Activated CD4-positive, CD25-positive, alpha-beta regulatory T cell treated with anti-CD3 and anti-CD28 coated beads, Interleukin-2, amount 50 U/mL, for 72 hours (primary cell): Measurements from ENCODE around the gene NDUFC1.
"Not testable (repeated sequence)": the region's sequence is repeated elsewhere in the genome, so short reads cannot be mapped to it uniquely, and the experiment has no call there.

Experiments
- DNase-seq: peaks from one replicate; pipeline ENCODE4 v3.0.0; 2021

Gene NDUFC1

GRCh38 chr4:139295942-139296299 lies 6.4 kb downstream of the NDUFC1 start:
- no peak for DNase-seq

- DNase-seq: peak; percentile 99
Observed at GRCh38 chr4:139295206-139295941, 6.9 kb downstream of the NDUFC1 start.

GRCh38 chr4:139286186-139286698 lies 16.0 kb downstream of the NDUFC1 start:
- DNase-seq: no peak

GRCh38 chr4:139282721-139283075 lies 19.6 kb downstream of the NDUFC1 start:
- DNase-seq: no peak

GRCh38 chr4:139282065-139282720 lies 20.1 kb downstream of the NDUFC1 start:
- no peak for DNase-seq

- DNase-seq: no peak
Observed at GRCh38 chr4:139279760-139280620, 22.3 kb downstream of the NDUFC1 start, which contains the start of gene MGARP. TSS of gene MGARP (minus strand) at chr4:139280225. CDS start at chr4:139280158, 67 bp downstream.

GRCh38 chr4:139278912-139279759 lies 23.1 kb downstream of the NDUFC1 start:
- no peak for DNase-seq

- no peak for DNase-seq
Observed at GRCh38 chr4:139278485-139278884, 23.8 kb downstream of the NDUFC1 start.

- DNase-seq: no peak
Observed at GRCh38 chr4:139275281-139275735, 27.0 kb downstream of the NDUFC1 start.

- no peak for DNase-seq
Observed at GRCh38 chr4:139274790-139275189, 27.5 kb downstream of the NDUFC1 start.

GRCh38 chr4:139273835-139274234 lies 28.4 kb downstream of the NDUFC1 start:
- DNase-seq: no peak

GRCh38 chr4:139267301-139267700 lies 35.0 kb downstream of the NDUFC1 start:
- no peak for DNase-seq

- peak; percentile 74 for DNase-seq
Observed at GRCh38 chr4:139266583-139267257, 35.6 kb downstream of the NDUFC1 start.

GRCh38 chr4:139266208-139266582 lies 36.1 kb downstream of the NDUFC1 start:
- DNase-seq: no peak

GRCh38 chr4:139265654-139266053 lies 36.6 kb downstream of the NDUFC1 start:
- no peak for DNase-seq

- DNase-seq: no peak
Observed at GRCh38 chr4:139256349-139256748, 45.9 kb downstream of the NDUFC1 start.

GRCh38 chr4:139255581-139255980 lies 46.7 kb downstream of the NDUFC1 start:
- DNase-seq: not testable (repeated sequence)

GRCh38 chr4:139253713-139254112 lies 48.6 kb downstream of the NDUFC1 start:
- DNase-seq: no peak

- DNase-seq: no peak
Observed at GRCh38 chr4:139253046-139253445, 49.2 kb downstream of the NDUFC1 start.

- no peak for DNase-seq
Observed at GRCh38 chr4:139247700-139248238, 54.5 kb downstream of the NDUFC1 start.

- DNase-seq: no peak
Observed at GRCh38 chr4:139247241-139247640, 55.0 kb downstream of the NDUFC1 start.
